Endothelial cell of umbilical vein (primary cell): ENCODE results near the gene YTHDF1.

Experiments
- MYC ChIP-seq: IDR thresholded peaks from one replicate; pipeline ENCODE4 v1.6.1; 2011; ENCODE audit warnings: mild to moderate bottlenecking, low read depth, low read length
- POLR2A ChIP-seq: IDR thresholded peaks from 2 replicates; pipeline ENCODE4 v1.6.1; 2012; ENCODE audit warnings: low read depth, mild to moderate bottlenecking, control low read depth, low read length
- TF ChIP-seq, protein P1 (sequence below), 2 donors: IDR thresholded peaks; 1 replicate in 1 of 2; 2 replicates in 1 of 2; pipeline ENCODE4 v1.5.1; 2011; ENCODE audit warnings: low read length in 2 of 2, mild to moderate bottlenecking in 2 of 2, moderate library complexity in 2 of 2, control low read depth in 1 of 2, inconsistent platforms in 1 of 2, low read depth in 1 of 2; ENCODE audit not compliant: insufficient read depth in 1 of 2; ENCODE audit errors: extremely low read depth in 1 of 2

DNA sequence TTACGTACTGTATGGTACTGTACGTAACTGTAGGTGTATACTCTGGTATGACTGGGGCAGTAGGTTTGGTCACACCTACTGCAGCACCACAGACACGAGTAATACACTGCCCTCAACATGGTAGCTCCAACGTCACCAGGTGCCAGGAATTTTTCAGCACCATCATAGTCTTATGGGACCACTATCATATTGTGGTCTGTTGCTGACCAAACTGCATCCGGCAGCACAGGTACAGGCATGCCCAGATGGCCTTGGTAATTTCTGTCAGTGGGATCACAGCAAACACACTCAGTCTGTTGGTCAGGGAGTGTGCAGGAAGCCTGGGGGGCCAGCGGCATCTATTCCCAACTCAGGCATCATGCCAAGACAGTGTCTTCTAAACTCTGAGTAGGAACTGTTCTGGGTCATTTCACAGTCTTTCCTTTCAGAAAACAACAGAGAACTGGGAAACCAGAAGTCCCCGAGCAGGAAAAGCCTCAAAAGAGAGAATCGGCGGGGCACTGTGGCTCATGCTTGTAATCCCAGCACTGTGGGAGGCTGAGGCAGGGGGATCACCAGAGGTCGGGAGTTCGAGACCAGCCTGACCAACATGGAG, 5.8 kb downstream of the YTHDF1 start:
- no peak for TF ChIP-seq POLR2A
- no peak for TF ChIP-seq MYC
- TF ChIP-seq, protein P1, sequence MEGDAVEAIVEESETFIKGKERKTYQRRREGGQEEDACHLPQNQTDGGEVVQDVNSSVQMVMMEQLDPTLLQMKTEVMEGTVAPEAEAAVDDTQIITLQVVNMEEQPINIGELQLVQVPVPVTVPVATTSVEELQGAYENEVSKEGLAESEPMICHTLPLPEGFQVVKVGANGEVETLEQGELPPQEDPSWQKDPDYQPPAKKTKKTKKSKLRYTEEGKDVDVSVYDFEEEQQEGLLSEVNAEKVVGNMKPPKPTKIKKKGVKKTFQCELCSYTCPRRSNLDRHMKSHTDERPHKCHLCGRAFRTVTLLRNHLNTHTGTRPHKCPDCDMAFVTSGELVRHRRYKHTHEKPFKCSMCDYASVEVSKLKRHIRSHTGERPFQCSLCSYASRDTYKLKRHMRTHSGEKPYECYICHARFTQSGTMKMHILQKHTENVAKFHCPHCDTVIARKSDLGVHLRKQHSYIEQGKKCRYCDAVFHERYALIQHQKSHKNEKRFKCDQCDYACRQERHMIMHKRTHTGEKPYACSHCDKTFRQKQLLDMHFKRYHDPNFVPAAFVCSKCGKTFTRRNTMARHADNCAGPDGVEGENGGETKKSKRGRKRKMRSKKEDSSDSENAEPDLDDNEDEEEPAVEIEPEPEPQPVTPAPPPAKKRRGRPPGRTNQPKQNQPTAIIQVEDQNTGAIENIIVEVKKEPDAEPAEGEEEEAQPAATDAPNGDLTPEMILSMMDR (IDR thresholded peaks at IDR 0.05; ENCODE audit: extremely low read depth in 1 of 2, insufficient read depth in 1 of 2, low read depth in 1 of 2, low read length in 2 of 2) = no peak
